PC-9 (cell line): ENCODE results near the gene SORBS2. TPM values are rescaled to one million over a fixed set of nuclear protein-coding genes. Genes with fewer than 3 reads are reported as not detected.

ENCODE experiments used
- BruUV-seq: library from RNA; stranded (reverse); fragments of 400-500 nt; replicated peaks from 2 replicates; lab custom pipeline; 2021; lab: Mats Ljungman, UMichigan
- CTCF ChIA-PET: fragments of 300-600 bp; sonication (Branson Sonifier 250); formaldehyde crosslinking; loops from one replicate; lab custom pipeline; 2022; ENCODE audit warnings: antibody characterized with exemption; lab: Charles Lee
- POLR2A ChIA-PET: fragments of 300-600 bp; sonication (Branson Sonifier 250); formaldehyde crosslinking; loops from one replicate; lab custom pipeline; 2022; ENCODE audit warnings: antibody characterized with exemption; ENCODE audit not compliant: unreplicated experiment; lab: Charles Lee
- DNase-seq, 2 experiments: peaks; one replicate each; pipeline versions ENCODE4 v3.0.0 to v3.0.0-alpha.2; 2015 to 2022; ENCODE audit warnings: mixed read lengths in 1 of 2
- H2AFZ ChIP-seq: fragments of 200-600 bp; sonication (generic); 2 replicates; pipeline ENCODE4 v1.8.1; 2017; ENCODE audit warnings: antibody characterized with exemption
- H3F3A ChIP-seq: fragments of 200-600 bp; sonication (generic); 2 replicates; pipeline ENCODE4 v1.8.1; 2017; ENCODE audit warnings: antibody characterized with exemption, mild to moderate bottlenecking, low read depth; ENCODE audit not compliant: insufficient read depth
- H3K27ac ChIP-seq: fragments of 200-600 bp; sonication (generic); 2 replicates; pipeline ENCODE4 v1.6.1; 2016; ENCODE audit warnings: mixed run types
- H3K27me3 ChIP-seq: fragments of 200-600 bp; sonication (generic); 2 replicates; pipeline ENCODE4 v1.6.1; 2016; ENCODE audit warnings: low read depth, mixed run types; ENCODE audit not compliant: insufficient read depth
- H3K36me3 ChIP-seq: fragments of 200-600 bp; sonication (generic); 2 replicates; pipeline ENCODE4 v1.6.1; 2016; ENCODE audit warnings: low read depth, mixed run types
- H3K4me1 ChIP-seq: fragments of 200-600 bp; sonication (generic); replicated peaks from 2 replicates; pipeline ENCODE4 v1.6.1; 2016; ENCODE audit warnings: mixed run types; ENCODE audit not compliant: insufficient read depth
- H3K4me2 ChIP-seq: fragments of 200-600 bp; sonication (generic); 2 replicates; pipeline ENCODE4 v1.6.1; 2017; ENCODE audit warnings: mixed run types
- H3K4me3 ChIP-seq: fragments of 200-600 bp; sonication (generic); 2 replicates; pipeline ENCODE4 v1.6.1; 2016; ENCODE audit warnings: mixed run types
- H3K79me2 ChIP-seq: fragments of 200-600 bp; sonication (generic); 2 replicates; pipeline ENCODE4 v1.6.1; 2017; ENCODE audit warnings: low read depth, mixed run types
- H3K9me2 ChIP-seq: fragments of 200-600 bp; sonication (generic); 2 replicates; pipeline ENCODE4 v1.8.1; 2017; ENCODE audit warnings: mild to moderate bottlenecking; ENCODE audit not compliant: insufficient read depth
- H3K9me3 ChIP-seq: fragments of 200-600 bp; sonication (generic); 2 replicates; pipeline ENCODE4 v1.8.1; 2016; ENCODE audit warnings: low read depth; ENCODE audit not compliant: insufficient read depth
- H4K20me1 ChIP-seq: fragments of 200-600 bp; sonication (generic); 2 replicates; pipeline ENCODE4 v1.8.1; 2017; ENCODE audit not compliant: insufficient read depth
- EZH2 ChIP-seq: fragments of 200-600 bp; sonication (generic); IDR thresholded peaks from 2 replicates; pipeline ENCODE4 v1.8.0; 2017; ENCODE audit warnings: antibody characterized with exemption, low read depth
- intact Hi-C: fragments of 100-400 bp; cut with micrococcal nuclease; formaldehyde crosslinking; loops from one replicate; pipeline ENCODE4 v1.10.0; 2022; ENCODE audit not compliant: unreplicated experiment
- total RNA-seq: library from RNA; stranded (reverse); gene quantifications from 2 replicates; pipeline ENCODE4 v1.2.3, GENCODE V29; 2021
- TF ChIP-seq, protein P1 (sequence below): fragments of 200-600 bp; sonication (generic); conservative IDR thresholded peaks from 2 replicates; pipeline ENCODE4 v1.6.1; 2017; ENCODE audit warnings: mixed run types, antibody characterized with exemption, mild to moderate bottlenecking, moderate library complexity

SORBS2 gene
- total RNA-seq, 1 experiment from 2014 or later = 16.4 TPM

DNA sequence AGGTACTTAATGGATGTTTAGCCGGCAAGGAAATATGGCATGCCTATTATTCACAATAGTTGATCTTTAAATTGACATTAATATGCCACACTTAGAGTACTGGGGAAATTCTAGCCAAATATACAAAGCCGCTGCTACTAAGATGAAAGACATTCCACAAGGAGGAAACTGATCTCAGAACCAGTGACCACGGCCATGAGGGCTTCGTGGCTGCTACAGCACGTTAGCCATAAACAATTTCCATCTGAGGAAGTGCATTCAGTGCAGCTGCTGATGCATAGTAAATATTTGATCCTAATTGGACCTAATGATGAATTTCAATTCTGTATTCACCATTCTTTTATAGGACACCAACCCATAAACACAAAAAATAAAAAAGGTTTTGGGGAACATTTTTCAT lies 59.1 kb downstream of the SORBS2 start:
- Histone ChIP-seq H3K27ac (no peak overlapping the region), H3K4me2 (no peak overlapping the region), H3K4me1 (no peaks in the 10 kb centered on the region; the same call in 1 of the 2 replicates), H3K4me3 (no peak overlapping the region), H3K27me3 (no peaks in the 10 kb centered on the region), H3F3A (no peaks in the 10 kb centered on the region), H4K20me1 (no peaks in the 10 kb centered on the region), H3K36me3 (no peaks in the 10 kb centered on the region), H3K79me2 (no peaks in the 10 kb centered on the region), H2AFZ (no peak overlapping the region), H3K9me2 (no peaks in the 10 kb centered on the region), H3K9me3 (no peaks in the 10 kb centered on the region)
- intact Hi-C loops = no loop called here
- TF ChIP-seq, protein P1, sequence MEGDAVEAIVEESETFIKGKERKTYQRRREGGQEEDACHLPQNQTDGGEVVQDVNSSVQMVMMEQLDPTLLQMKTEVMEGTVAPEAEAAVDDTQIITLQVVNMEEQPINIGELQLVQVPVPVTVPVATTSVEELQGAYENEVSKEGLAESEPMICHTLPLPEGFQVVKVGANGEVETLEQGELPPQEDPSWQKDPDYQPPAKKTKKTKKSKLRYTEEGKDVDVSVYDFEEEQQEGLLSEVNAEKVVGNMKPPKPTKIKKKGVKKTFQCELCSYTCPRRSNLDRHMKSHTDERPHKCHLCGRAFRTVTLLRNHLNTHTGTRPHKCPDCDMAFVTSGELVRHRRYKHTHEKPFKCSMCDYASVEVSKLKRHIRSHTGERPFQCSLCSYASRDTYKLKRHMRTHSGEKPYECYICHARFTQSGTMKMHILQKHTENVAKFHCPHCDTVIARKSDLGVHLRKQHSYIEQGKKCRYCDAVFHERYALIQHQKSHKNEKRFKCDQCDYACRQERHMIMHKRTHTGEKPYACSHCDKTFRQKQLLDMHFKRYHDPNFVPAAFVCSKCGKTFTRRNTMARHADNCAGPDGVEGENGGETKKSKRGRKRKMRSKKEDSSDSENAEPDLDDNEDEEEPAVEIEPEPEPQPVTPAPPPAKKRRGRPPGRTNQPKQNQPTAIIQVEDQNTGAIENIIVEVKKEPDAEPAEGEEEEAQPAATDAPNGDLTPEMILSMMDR = no peak
- no peak for TF ChIP-seq EZH2
- BruUV-seq = no TSS peak
- CTCF ChIA-PET = no interaction called here
- POLR2A ChIA-PET = no interaction called here
- DNase-seq = no peak

DNA sequence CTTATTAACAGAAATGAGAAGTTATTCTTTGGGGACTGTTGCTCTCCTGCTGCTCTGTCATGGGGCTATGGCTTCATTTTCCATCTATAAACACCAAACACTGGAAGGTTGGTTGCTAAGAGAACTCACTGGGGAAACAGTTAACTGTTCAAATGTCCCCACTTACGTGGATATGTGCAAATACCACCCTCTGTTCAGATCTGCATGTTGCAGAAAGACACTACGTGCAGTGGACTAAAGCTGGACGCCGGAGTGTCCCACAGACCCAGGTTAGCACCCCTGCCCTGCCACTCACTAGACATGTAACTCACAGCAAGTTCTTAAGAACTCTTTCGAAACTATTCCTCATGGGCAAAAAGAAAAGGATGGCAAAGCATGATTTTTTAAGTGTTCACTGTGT lies 62.1 kb downstream of the SORBS2 start:
- no peak for TF ChIP-seq EZH2
- TF ChIP-seq, protein P1 = no peak
- H3K27ac ChIP-seq = no peak overlapping the region
- H3K9me2 ChIP-seq = no peaks in the 10 kb centered on the region
- H3K36me3 ChIP-seq = no peaks in the 10 kb centered on the region
- no peaks in the 10 kb centered on the region for H4K20me1 ChIP-seq
- no peak overlapping the region for H2AFZ ChIP-seq
- no peaks in the 10 kb centered on the region for H3K9me3 ChIP-seq
- no TSS peak for BruUV-seq
- no peak overlapping the region for H3K4me3 ChIP-seq
- intact Hi-C loops = no loop called here
- ChIA-PET CTCF (no interaction called here), POLR2A (no interaction called here)
- no peak for DNase-seq
- H3K27me3 ChIP-seq = no peaks in the 10 kb centered on the region
- H3K4me1 ChIP-seq = no peaks in the 10 kb centered on the region
- H3K4me2 ChIP-seq = no peak overlapping the region
- no peaks in the 10 kb centered on the region for H3K79me2 ChIP-seq
- H3F3A ChIP-seq = no peaks in the 10 kb centered on the region

DNA sequence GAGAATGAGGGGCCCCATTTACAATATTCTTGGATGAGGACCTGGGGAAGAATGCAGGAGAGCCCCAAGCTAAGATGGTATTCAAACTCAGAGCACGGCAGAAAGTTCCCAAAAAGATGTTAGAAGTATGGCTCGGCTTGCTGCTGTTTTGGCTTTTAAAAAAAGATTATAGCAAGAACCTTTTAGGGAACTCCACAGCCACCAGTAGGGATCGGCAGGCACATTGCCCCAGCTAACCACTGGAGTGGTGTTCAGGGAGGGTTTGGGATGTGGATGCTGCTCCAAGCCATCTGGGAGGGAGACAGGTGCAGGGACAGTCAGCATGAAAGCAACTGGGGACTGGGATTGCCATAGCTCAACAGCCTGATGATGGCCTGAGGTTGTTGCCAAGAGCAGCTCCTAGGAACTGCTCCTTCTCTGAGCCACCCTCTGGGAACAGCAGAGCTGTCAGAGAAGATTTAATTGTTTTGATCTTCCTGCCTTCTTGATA lies 63.0 kb downstream of the SORBS2 start:
- no peak overlapping the region for H3K27ac ChIP-seq
- ChIA-PET CTCF (no interaction called here), POLR2A (interaction anchor here (0.6 kb wide), 1 partner anchor 44 kb away, joined by 3 read pairs; no protein-coding TSS in a partner anchor)
- TF ChIP-seq, protein P1 = no peak
- TF ChIP-seq EZH2 = no peak
- H2AFZ ChIP-seq = no peak overlapping the region
- DNase-seq = no peak
- no peaks in the 10 kb centered on the region for H4K20me1 ChIP-seq
- no peaks in the 10 kb centered on the region for H3K4me1 ChIP-seq
- BruUV-seq = no TSS peak
- H3K4me2 ChIP-seq = no peak overlapping the region
- no peak overlapping the region for H3K4me3 ChIP-seq
- no peaks in the 10 kb centered on the region for H3K79me2 ChIP-seq
- H3K9me3 ChIP-seq = no peaks in the 10 kb centered on the region
- intact Hi-C loops = no loop called here
- H3K27me3 ChIP-seq = no peaks in the 10 kb centered on the region
- H3K36me3 ChIP-seq = no peaks in the 10 kb centered on the region
- no peaks in the 10 kb centered on the region for H3K9me2 ChIP-seq
- H3F3A ChIP-seq = no peaks in the 10 kb centered on the region
